GM06990 (cell line): ENCODE results near the gene PCNX4.
"Not testable (repeated sequence)": the region's sequence is repeated elsewhere in the genome, so short reads cannot be mapped to it uniquely, and the experiment has no call there.

ENCODE experiments used
- DNase-seq: peaks from one replicate; pipeline ENCODE4 v3.0.0-alpha.2; 2011; ENCODE audit not compliant: insufficient read length; ENCODE audit errors: extremely low read depth
- H3K27me3 ChIP-seq: replicated peaks from 2 replicates; pipeline ENCODE4 v1.6.0; 2011; ENCODE audit warnings: low read length; ENCODE audit not compliant: control insufficient read depth, insufficient read depth
- H3K36me3 ChIP-seq: 2 replicates; pipeline ENCODE4 v1.5.1; 2011; ENCODE audit warnings: low read length; ENCODE audit not compliant: control insufficient read depth, insufficient read depth
- H3K4me3 ChIP-seq: replicated peaks from 2 replicates; pipeline ENCODE4 v1.5.1; 2011; ENCODE audit warnings: low read depth, mild to moderate bottlenecking, control low read depth, low read length
- CTCF ChIP-seq: IDR thresholded peaks from 2 replicates; pipeline ENCODE4 v1.5.1; 2011; ENCODE audit warnings: low read length, control low read depth, mild to moderate bottlenecking, inconsistent platforms; ENCODE audit not compliant: insufficient read depth, poor library complexity, severe bottlenecking

Gene PCNX4

GRCh38 chr14:60091550-60092525, at the start of gene PCNX4:
Gene PCNX4 (plus strand): TSS chr14:60091923. CDS start chr14:60107639, 15,716 bp downstream.
- peak; percentile 98 for DNase-seq
- no peak for TF ChIP-seq CTCF
- H3K27me3 ChIP-seq, result no peaks in the 10 kb centered on the region
- no peaks in the 10 kb centered on the region for H3K36me3 ChIP-seq
- H3K4me3 ChIP-seq, result peak within 1 kb of the TSS; percentile 78

GRCh38 chr14:60047976-60048375, 43.7 kb upstream of the PCNX4 start:
- H3K4me3 ChIP-seq, H3K36me3 ChIP-seq, H3K27me3 ChIP-seq, DNase-seq: not testable (repeated sequence)

- no peak for TF ChIP-seq CTCF
- Histone ChIP-seq H3K27me3 (no peaks in the 10 kb centered on the region), H3K36me3 (no peaks in the 10 kb centered on the region), H3K4me3 (no peak overlapping the region)
- DNase-seq, result no peak
Measured at GRCh38 chr14:60051721-60052221, 40.0 kb upstream of the PCNX4 start.

GRCh38 chr14:60058087-60058486, 33.6 kb upstream of the PCNX4 start:
- TF ChIP-seq CTCF, result no peak
- Histone ChIP-seq H3K4me3 (no peak overlapping the region), H3K36me3 (no peaks in the 10 kb centered on the region), H3K27me3 (no peaks in the 10 kb centered on the region)
- no peak for DNase-seq

- no peak for DNase-seq
- TF ChIP-seq CTCF, result no peak
- H3K4me3 ChIP-seq, result no peak overlapping the region
- H3K27me3 ChIP-seq, result no peaks in the 10 kb centered on the region
- H3K36me3 ChIP-seq, result no peaks in the 10 kb centered on the region
Measured at GRCh38 chr14:60061371-60061770, 30.4 kb upstream of the PCNX4 start.

- peak; percentile 17 for DNase-seq
- peak; percentile 34 for TF ChIP-seq CTCF
- no peak overlapping the region for H3K4me3 ChIP-seq
- H3K27me3 ChIP-seq, result no peaks in the 10 kb centered on the region
- no peaks in the 10 kb centered on the region for H3K36me3 ChIP-seq
Measured at GRCh38 chr14:60064491-60065072, 27.1 kb upstream of the PCNX4 start.
